Activated naive CD4-positive, alpha-beta T cell treated with anti-CD3 and anti-CD28 coated beads, Interleukin-2, amount 50 U/mL, for 72 hours (primary cell): ENCODE results near the gene SSX2. TPM values are rescaled to one million over a fixed set of nuclear protein-coding genes. Genes with fewer than 3 reads are reported as not detected.
"Not testable (repeated sequence)": the region's sequence is repeated elsewhere in the genome, so short reads cannot be mapped to it uniquely, and the experiment has no call there.

ENCODE experiments used
- ATAC-seq, 2 donors: fragments of 150-1000 bp; cut with Tn5 transposase; 2 replicates each; pipeline ENCODE4 v1.10.0; 2021; ENCODE audit warnings: mild to moderate bottlenecking in 2 of 2, moderate library complexity in 2 of 2
- DNase-seq, 2 donors: peaks; one replicate each; pipeline ENCODE4 v3.0.0; 2021 to 2022; ENCODE audit warnings: low spot score in 2 of 2
- H3K27ac Mint-ChIP-seq, 2 donors: one replicate each; pipeline ENCODE4 v1.8.0; 2022; ENCODE audit warnings: mild to moderate bottlenecking in 2 of 2, mixed read lengths in 2 of 2
- H3K36me3 Mint-ChIP-seq, 2 donors: one replicate each; pipeline ENCODE4 v1.8.0; 2022; ENCODE audit warnings: mixed read lengths in 2 of 2
- H3K9me3 Mint-ChIP-seq, 2 donors: one replicate each; pipeline ENCODE4 v1.8.0; 2022; ENCODE audit warnings: mixed read lengths in 2 of 2
- total RNA-seq, 2 donors: library from RNA; stranded (reverse); gene quantifications; one replicate each; pipeline ENCODE4 v1.2.3, GENCODE V29; 2022

The SSX2 gene, protein sequence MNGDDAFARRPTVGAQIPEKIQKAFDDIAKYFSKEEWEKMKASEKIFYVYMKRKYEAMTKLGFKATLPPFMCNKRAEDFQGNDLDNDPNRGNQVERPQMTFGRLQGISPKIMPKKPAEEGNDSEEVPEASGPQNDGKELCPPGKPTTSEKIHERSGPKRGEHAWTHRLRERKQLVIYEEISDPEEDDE
- not detected for total RNA-seq

DNA sequence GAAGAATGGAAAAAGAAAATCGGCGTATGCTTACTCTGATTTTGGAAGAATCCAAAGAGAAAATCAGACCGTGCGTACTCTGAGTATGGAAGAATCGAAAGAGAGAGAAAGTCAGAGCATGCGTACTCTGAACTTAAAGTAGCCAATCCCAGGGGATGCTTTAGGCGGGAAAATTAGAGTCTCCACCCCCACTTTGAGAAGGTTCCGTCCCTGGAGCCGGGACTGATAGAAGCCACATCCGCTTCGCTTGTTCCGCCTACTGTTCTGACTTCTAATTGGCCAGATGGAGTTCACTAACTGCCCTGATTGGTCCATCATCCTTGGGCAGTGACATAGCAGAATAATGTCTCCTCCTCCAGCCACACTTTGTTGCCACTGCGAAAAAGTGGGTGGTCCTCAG is at the start of gene SSX2:
Gene SSX2, minus strand, starts transcription at position 101 of the 400 bp plus-strand sequence. CDS start 1,429 bp downstream, outside the sequence.
- not testable (repeated sequence) for H3K9me3 Mint-ChIP-seq, ATAC-seq

DNA sequence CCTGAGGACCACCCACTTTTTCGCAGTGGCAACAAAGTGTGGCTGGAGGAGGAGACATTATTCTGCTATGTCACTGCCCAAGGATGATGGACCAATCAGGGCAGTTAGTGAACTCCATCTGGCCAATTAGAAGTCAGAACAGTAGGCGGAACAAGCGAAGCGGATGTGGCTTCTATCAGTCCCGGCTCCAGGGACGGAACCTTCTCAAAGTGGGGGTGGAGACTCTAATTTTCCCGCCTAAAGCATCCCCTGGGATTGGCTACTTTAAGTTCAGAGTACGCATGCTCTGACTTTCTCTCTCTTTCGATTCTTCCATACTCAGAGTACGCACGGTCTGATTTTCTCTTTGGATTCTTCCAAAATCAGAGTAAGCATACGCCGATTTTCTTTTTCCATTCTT is 44.0 kb upstream of the SSX2 start, which contains the start of gene SSX2B:
Gene SSX2B, plus strand, starts transcription at position 301 of the 400 bp plus-strand sequence. CDS start 1,429 bp downstream, outside the sequence.
- not testable (repeated sequence) for DNase-seq, ATAC-seq, H3K27ac Mint-ChIP-seq, H3K9me3 Mint-ChIP-seq, H3K36me3 Mint-ChIP-seq

More for the DNA sequence above, at the start of gene SSX2:
- DNase-seq, H3K27ac Mint-ChIP-seq, H3K36me3 Mint-ChIP-seq: not testable (repeated sequence)

DNA sequence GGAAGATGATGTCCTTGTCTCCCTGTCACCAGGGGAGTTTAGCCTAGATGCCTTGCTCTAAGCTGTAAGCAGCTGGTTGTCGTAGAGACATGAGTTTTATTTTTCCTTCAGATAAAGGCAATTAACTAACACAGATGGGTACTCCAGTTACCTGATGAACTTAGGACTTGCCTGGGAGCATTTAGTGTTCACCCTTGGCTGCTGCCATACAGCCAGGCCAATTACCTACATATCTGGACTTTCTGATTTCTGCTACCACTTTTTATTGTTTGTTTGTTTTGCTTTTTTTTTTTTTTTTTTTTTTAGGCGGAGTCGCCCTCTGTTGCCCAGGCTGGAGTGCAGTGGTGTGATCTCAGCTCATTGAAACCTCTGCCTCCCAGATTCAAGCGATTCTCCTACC is 14.9 kb downstream of the SSX2 start:
- H3K36me3 Mint-ChIP-seq, DNase-seq, ATAC-seq, H3K9me3 Mint-ChIP-seq, H3K27ac Mint-ChIP-seq: not testable (repeated sequence)

DNA sequence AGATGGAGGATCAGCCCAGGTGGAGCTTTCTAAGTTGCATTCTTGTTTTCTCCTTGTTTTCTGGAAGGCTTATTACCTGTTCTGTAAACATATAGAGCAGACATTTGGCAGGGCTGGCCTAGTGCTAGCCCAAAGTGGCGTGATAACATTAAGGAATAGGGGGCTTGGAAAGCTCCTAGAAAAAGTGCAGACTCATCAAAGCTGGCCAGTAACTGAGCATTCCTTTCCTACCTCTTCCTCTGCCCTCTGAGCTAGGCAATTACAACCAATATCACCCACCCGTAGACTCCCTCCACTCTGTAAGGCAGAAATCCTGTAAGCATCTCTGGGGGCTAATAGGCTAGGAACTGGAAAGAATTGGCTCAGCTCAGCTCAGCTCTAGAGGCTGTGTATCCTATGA is 44.8 kb downstream of the SSX2 start:
- not testable (repeated sequence) for DNase-seq, H3K27ac Mint-ChIP-seq, H3K9me3 Mint-ChIP-seq, H3K36me3 Mint-ChIP-seq, ATAC-seq

DNA sequence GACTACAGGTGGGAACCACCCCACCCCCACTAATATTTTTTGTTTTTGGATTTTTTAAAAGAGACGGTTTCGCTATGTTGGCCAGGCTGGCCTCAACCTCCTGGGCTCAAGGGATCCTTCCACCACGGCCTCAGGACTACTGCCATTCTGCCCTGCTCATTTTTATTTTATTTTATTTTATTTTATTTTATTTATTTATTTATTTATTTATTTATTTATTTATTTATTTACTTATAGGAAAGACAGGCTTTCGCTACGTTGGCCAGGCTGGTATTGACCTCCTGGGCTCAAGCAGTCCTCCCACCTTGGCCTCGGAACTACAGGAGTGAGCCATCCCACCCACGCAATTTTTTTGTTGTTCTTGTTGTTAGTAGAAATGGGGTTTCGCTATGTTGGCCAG is 51.5 kb downstream of the SSX2 start:
- H3K36me3 Mint-ChIP-seq, DNase-seq, ATAC-seq, H3K9me3 Mint-ChIP-seq, H3K27ac Mint-ChIP-seq: not testable (repeated sequence)

DNA sequence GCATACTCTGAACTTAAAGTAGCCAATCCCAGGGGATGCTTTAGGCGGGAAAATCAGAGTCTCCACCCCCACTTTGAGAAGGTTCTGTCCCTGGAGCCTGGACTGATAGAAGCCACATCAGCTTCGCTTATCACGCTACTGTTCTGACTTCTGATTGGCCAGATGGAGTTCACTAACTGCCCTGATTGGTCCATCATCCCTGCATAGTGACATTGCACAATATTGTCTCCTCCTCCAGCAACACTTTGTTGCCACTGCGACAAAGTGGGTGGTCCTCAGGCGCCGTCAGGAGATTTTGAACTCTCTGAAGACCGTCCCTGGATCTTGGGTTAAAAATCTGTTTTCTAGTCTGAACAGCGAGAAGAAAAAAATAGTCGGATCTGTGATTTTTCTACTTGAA is 52.2 kb downstream of the SSX2 start, which contains the start of gene SSX7:
Gene SSX7, minus strand, starts transcription at position 101 of the 400 bp plus-strand sequence. CDS start 1,428 bp downstream, outside the sequence.
- not testable (repeated sequence) for ATAC-seq

DNA sequence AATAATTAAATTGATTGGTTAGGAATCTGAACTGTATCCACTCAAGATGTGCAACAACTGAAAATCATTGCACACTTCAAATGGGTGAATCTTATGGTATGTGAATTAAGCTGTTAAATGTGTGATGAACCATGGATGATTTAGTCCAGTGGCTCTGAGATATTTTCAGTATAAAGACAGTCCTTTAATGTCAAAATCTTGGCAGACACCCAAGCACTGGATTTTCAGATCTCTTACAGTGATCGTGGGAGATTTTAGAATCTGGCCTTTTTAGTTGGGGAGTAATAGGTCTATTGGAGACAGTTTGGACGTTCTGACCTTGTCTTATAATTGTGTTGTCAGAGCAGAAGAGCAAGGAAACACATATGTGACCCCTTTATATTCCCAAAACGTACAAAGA is 56.3 kb downstream of the SSX2 start:
- H3K36me3 Mint-ChIP-seq, H3K27ac Mint-ChIP-seq, DNase-seq, ATAC-seq, H3K9me3 Mint-ChIP-seq: not testable (repeated sequence)

More for the DNA sequence above, 52.2 kb downstream of the SSX2 start, which contains the start of gene SSX7:
- DNase-seq, H3K27ac Mint-ChIP-seq, H3K36me3 Mint-ChIP-seq, H3K9me3 Mint-ChIP-seq: not testable (repeated sequence)

DNA sequence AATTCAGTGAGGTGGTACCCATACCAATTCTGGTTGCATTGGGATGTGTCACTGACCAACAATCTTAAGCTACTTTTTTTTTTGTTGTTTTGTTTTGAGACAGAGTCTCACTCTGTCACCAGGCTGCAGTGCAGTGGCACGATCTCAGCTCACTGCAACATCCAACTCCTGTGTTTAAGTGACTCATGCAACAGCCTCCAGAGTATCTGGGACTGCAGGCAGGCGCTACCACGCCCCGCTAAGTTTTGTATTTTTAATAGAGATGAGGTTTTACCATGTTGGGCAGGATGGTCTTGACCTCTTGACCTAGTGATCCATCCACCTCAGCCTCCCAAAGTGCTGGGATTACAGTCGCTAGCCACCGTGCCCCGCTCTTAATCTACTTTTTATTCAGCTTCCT is 58.0 kb downstream of the SSX2 start:
- not testable (repeated sequence) for ATAC-seq, H3K9me3 Mint-ChIP-seq, H3K27ac Mint-ChIP-seq, H3K36me3 Mint-ChIP-seq, DNase-seq

Other genes starting within 250 kb of the SSX2 start
- not detected for gene XAGE1A, start 211.4 kb downstream of the SSX2 start, total RNA-seq
- gene XAGE1B, start 190.1 kb downstream of the SSX2 start, total RNA-seq = not detected
- not detected for gene SSX7, start 52.3 kb downstream of the SSX2 start, total RNA-seq
- not detected for gene SSX2B, start 44.1 kb upstream of the SSX2 start, total RNA-seq
- gene SPANXN5, start 90.2 kb upstream of the SSX2 start, total RNA-seq = not detected
- not detected for gene XAGE5, start 104.1 kb upstream of the SSX2 start, total RNA-seq
- not detected for gene XAGE3, start 160.9 kb upstream of the SSX2 start, total RNA-seq
- gene FAM156B, start 190.2 kb upstream of the SSX2 start, total RNA-seq = 10 to 100 TPM; 19.2 to 23.3 TPM